MM.1S (cell line): Measurements from ENCODE around the gene FOSB.

Experiments
- DNase-seq: peaks from one replicate; pipeline ENCODE4 v3.0.0-alpha.2; 2015
- H2AFZ ChIP-seq: fragments of 300-600 bp; sonication (generic); 2 replicates; pipeline ENCODE4 v1.6.0; 2016; ENCODE audit warnings: antibody characterized with exemption, low read length
- H3F3A ChIP-seq: fragments of 300-600 bp; sonication (generic); 2 replicates; pipeline ENCODE4 v1.6.1; 2016; ENCODE audit warnings: mild to moderate bottlenecking, antibody characterized with exemption, low read length, moderate library complexity, mixed read lengths; ENCODE audit not compliant: insufficient read depth
- H3K27ac ChIP-seq: fragments of 300-600 bp; sonication (generic); 2 replicates; pipeline ENCODE4 v1.5.1; 2016; ENCODE audit warnings: mild to moderate bottlenecking, low read length
- H3K27me3 ChIP-seq: fragments of 300-600 bp; sonication (generic); replicated peaks from 2 replicates; pipeline ENCODE4 v1.6.0; 2016; ENCODE audit warnings: low read length; ENCODE audit not compliant: insufficient read depth
- H3K36me3 ChIP-seq: fragments of 300-600 bp; sonication (generic); replicated peaks from 2 replicates; pipeline ENCODE4 v1.6.1; 2016; ENCODE audit warnings: mild to moderate bottlenecking, low read length, mixed read lengths; ENCODE audit not compliant: insufficient read depth
- H3K4me1 ChIP-seq: fragments of 300-600 bp; sonication (generic); 2 replicates; pipeline ENCODE4 v1.6.1; 2016; ENCODE audit warnings: low read length, mixed read lengths
- H3K4me2 ChIP-seq: fragments of 300-600 bp; sonication (generic); 2 replicates; pipeline ENCODE4 v1.6.0; 2016; ENCODE audit warnings: low read depth, low read length
- H3K4me3 ChIP-seq: fragments of 300-600 bp; sonication (generic); 2 replicates; pipeline ENCODE4 v1.5.1; 2016; ENCODE audit warnings: low read length, mixed read lengths
- H3K79me2 ChIP-seq: fragments of 300-600 bp; sonication (generic); 2 replicates; pipeline ENCODE4 v1.6.1; 2016; ENCODE audit warnings: mixed run types, low read length, mixed read lengths
- H3K9ac ChIP-seq: fragments of 300-600 bp; sonication (generic); 2 replicates; pipeline ENCODE4 v1.6.1; 2016; ENCODE audit warnings: low read length, mixed read lengths
- H3K9me2 ChIP-seq: fragments of 300-600 bp; sonication (generic); replicated peaks from 2 replicates; pipeline ENCODE4 v1.6.1; 2016; ENCODE audit warnings: mild to moderate bottlenecking, low read length, mixed read lengths; ENCODE audit not compliant: insufficient read depth
- H3K9me3 ChIP-seq: fragments of 300-600 bp; sonication (generic); replicated peaks from 2 replicates; pipeline ENCODE4 v1.6.1; 2016; ENCODE audit warnings: mild to moderate bottlenecking, low read length, mixed read lengths; ENCODE audit not compliant: insufficient read depth
- H4K20me1 ChIP-seq: fragments of 300-600 bp; sonication (generic); 2 replicates; pipeline ENCODE4 v1.6.1; 2016; ENCODE audit warnings: mild to moderate bottlenecking, low read length, moderate library complexity, mixed read lengths; ENCODE audit not compliant: insufficient read depth
- CTCF ChIP-seq: fragments of 300-600 bp; sonication (generic); IDR thresholded peaks from 2 replicates; pipeline ENCODE4 v1.5.1; 2016; ENCODE audit warnings: antibody characterized with exemption, low read length, mixed read lengths
- EZH2 ChIP-seq: fragments of 300-600 bp; sonication (generic); optimal IDR thresholded peaks from 2 replicates; pipeline ENCODE3; 2017; ENCODE audit warnings: low read depth, mild to moderate bottlenecking, antibody characterized with exemption, low read length, mixed read lengths
- EZH2phosphoT487 ChIP-seq: fragments of 300-600 bp; sonication (generic); IDR thresholded peaks from 2 replicates; pipeline ENCODE4 v1.6.1; 2018; ENCODE audit warnings: antibody characterized with exemption, low read length

The FOSB gene

DNA sequence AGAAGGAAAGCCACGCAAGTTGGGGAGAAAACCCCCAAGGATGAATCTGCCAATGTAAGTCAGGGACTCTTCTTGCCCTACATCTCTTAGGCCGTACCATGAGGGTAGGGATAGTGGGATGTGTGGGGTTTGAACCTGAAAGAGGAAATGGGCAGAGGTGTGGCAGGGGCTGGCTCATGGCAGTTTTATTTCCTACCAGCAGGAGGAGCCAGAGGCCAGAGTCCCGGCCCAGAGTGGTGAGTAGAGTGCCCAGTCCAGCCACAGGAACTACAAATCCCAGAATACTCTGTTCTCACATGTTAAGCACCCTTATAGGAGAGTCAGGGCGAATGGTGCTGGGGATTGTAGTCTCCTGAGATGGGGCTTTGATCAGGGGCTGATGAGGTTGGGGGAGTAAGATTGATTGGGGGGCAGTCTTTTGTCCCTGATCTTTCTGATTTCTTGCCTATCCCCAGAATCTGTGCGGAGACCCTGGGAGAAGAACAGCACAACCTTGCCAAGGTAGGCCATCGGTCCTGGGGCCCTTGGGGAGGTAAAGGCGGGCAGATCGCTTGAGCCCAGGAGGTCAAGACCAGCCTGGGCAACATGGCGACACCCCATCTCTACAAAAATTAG lies 56.0 kb downstream of the FOSB start:
- no peak overlapping the region for H3K4me2 ChIP-seq
- H3F3A ChIP-seq: no peaks in the 10 kb centered on the region
- H3K9me2 ChIP-seq: no peaks in the 10 kb centered on the region

DNA sequence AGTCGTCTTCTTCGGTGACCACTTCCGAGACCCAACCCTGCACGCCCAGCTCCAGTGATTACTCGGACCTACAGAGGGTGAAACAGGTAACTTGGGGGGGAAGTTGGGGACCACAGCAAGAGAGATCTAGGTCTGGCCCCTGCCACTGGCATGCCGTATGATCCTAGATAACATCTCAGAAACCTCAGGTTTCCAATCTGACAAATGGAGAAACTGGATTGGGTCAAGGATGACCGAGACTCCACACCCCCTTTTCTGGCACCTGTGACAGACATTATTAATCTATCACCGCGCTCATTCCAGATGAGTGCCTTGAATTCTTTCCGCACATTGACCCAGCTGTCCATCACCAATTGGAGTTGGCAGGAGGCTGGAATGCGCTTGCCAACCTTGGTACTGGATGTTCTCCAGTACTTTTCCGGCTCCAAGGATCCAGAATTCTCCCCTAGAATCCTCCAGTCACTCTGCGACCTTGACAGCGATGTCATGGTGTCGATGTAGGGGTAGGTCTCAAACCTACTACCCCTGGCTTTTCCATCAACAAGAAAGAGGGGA lies 56.9 kb downstream of the FOSB start:
- H3F3A ChIP-seq: no peaks in the 10 kb centered on the region

More for the DNA sequence above, 56.0 kb downstream of the FOSB start:
- no peak overlapping the region for H3K9ac ChIP-seq
- H3K4me3 ChIP-seq: no peak overlapping the region
- H3K9me3 ChIP-seq: no peaks in the 10 kb centered on the region
- H3K27ac ChIP-seq: no peak overlapping the region
- no peaks in the 10 kb centered on the region for H4K20me1 ChIP-seq
- TF ChIP-seq CTCF (peak; percentile 90), EZH2 (no peak)
- DNase-seq: peak; percentile 88
- no peaks in the 10 kb centered on the region; the same call in 1 of the 2 replicates for H3K36me3 ChIP-seq
- 0 out of 2 replicates have a peak, but pooled peaks cover 3% of the 10 kb centered on the region for H3K4me1 ChIP-seq
- no peaks in the 10 kb centered on the region for H3K79me2 ChIP-seq
- no peaks in the 10 kb centered on the region for H3K27me3 ChIP-seq
- H2AFZ ChIP-seq: no peak overlapping the region

More for the DNA sequence above, 56.9 kb downstream of the FOSB start:
- Histone ChIP-seq H4K20me1 (no peaks in the 10 kb centered on the region), H3K4me1 (0 out of 2 replicates have a peak, but pooled peaks cover 3% of the 10 kb centered on the region), H3K4me2 (no peak overlapping the region), H3K27me3 (no peaks in the 10 kb centered on the region), H3K9me2 (no peaks in the 10 kb centered on the region), H2AFZ (no peak overlapping the region), H3K9ac (no peak overlapping the region), H3K4me3 (no peak overlapping the region), H3K79me2 (no peaks in the 10 kb centered on the region), H3K36me3 (no peaks in the 10 kb centered on the region; the same call in 1 of the 2 replicates), H3K27ac (no peak overlapping the region), H3K9me3 (no peaks in the 10 kb centered on the region)
- DNase-seq: no peak
- TF ChIP-seq EZH2 (no peak), EZH2phosphoT487 (no peak), CTCF (no peak)
